Right renal pelvis (tissue), 4 donors: ENCODE data around the gene TTC39C. TPM values are rescaled to one million over a fixed set of nuclear protein-coding genes. Genes with fewer than 3 reads are reported as not detected.

ENCODE experiments used
- DNase-seq, 4 donors: peaks; one replicate each; pipeline ENCODE4 v3.0.0-alpha.2; 2013; ENCODE audit warnings: low read depth in 4 of 4, low spot score in 3 of 4, missing footprints in 1 of 4
- polyA plus RNA-seq, 4 donors: library from polyadenylated mRNA; unstranded; fragments of 120-200 nt; gene quantifications; one replicate each; pipeline ENCODE4 v1.2.1, GENCODE V29; 2013; ENCODE audit not compliant: insufficient read length in 4 of 4

Gene TTC39C
- polyA plus RNA-seq, 4 donors = 6.4 to 10.8 (median 8.3) TPM

DNA sequence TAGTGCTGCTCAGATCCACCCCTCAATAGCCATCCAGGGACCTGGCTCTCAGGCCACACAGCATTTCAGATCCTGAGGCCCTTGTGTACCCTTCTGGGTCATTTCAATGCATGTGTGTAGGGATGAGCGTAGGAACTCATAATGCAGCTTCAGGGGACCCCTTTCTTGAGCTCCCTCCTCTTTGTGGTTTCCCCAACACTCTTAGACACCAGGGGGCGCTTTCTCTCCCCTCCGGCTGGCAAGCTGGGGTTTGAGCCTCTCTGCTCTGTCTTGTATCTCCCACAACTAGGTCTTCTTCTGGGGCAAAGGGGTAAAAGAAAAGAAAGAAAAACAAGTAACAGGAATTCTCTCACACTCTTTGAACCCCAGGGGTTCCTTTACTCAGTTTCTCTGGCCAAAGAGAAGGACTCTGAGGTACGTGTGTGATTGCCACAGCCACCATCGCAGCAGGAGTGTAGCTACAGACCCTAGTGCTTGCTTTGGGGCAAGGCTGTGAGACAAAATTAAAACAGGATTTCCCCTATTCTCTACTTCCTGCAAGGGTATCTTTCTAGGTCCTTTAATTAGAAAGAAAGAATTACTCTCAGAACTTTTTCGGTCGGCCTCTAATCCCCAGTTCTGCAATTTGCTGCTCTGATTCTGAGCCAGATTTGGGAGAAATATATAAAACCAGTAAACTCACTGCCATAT is 162.3 kb downstream of the TTC39C start:
- peak in 2 of 4 donors; percentile 18 to 27 for DNase-seq

DNA sequence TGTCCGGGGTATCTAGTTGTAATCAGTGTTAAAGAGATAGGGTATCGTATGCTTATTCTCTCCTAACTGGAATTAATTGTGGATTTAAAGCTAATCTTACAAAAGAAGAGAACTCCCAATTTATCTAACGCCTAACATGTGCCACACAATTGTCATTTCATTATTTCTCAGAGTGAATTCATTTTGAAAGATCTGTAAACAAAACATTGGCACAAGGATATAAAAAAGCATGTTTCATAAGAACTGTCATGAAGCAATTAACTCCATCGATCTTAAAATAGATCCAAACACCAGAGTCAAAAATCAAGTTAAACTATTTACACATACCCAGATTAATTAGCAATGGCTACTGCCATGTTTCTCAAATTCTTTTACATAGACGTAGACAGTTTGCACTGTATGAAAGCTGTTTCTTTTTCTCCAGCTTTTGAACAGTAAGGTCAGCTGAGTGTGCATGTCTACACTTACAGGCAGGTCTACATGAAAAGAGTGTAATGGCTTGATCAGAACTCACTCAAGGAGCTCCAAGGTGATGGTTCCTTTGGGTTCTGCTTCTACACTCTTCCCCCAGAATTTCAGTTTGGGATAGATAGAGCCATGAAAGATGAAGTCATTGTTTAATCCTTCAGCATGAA is 163.1 kb downstream of the TTC39C start:
- no peak for DNase-seq

DNA sequence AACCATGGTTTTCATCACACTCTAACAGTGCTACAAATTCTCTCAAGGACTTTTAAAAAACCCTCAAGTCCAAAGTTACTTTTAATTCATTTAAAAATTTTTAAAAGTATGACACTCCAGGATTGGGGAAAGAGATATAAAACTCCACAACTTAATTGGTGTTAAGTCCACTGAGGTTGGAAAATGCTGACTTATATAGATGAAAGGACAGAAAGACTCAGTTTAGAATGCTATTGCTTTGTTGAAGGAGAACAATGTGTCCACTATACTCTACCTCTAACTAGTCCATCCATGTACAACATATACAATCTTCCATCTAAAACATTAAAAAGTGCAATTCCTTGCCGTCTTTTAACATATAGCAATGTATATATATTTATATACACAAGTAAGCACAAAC is 165.5 kb downstream of the TTC39C start:
- DNase-seq = no peak

DNA sequence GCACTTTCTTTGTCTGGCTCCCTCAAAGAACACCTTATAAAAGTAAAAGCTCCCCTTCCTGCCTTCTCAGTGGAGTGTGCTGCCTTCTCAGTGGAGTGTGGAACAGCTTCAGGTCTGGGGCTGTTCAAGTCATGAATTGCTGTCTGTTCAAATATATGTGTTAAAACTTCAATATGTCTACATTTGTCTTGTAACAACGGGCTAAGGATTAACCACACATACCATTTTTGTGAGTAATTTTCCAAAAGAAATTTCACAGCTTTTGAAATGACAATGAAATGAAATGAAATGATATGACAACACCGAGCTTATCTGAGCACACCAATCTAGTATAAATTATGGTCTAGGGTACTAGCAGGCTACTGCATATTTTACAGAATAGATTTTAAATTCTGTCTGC is 167.3 kb downstream of the TTC39C start:
- no peak for DNase-seq

Other genes with a start within 250 kb of the TTC39C start
- gene CABYR, start 124.3 kb downstream of the TTC39C start, polyA plus RNA-seq = 1 to 10 TPM; 4.3 to 6.7 (median 5.4) TPM